Upper lobe of left lung (tissue), 6 donors: ENCODE measurements around the gene SPAG16. TPM values are rescaled to one million over a fixed set of nuclear protein-coding genes. Genes with fewer than 3 reads are reported as not detected.

Experiments used
- ATAC-seq, 2 donors: fragments of 200-7000 bp; cut with Tn5 transposase; one replicate each; pipeline ENCODE4 v1.9.1; 2022; ENCODE audit warnings: mild to moderate bottlenecking in 2 of 2, moderate library complexity in 2 of 2; ENCODE audit not compliant: low FRiP score in 2 of 2
- DNase-seq, 2 donors: peaks; one replicate each; pipeline ENCODE4 v3.0.0-alpha.2; 2019 to 2020
- H3K27ac ChIP-seq, 4 donors: fragments of 200-600 bp; sonication (generic); one replicate each; pipeline ENCODE4 v1.5.1; 2016 to 2019
- H3K27me3 ChIP-seq, 4 donors: fragments of 200-600 bp; sonication (generic); one replicate each; pipeline ENCODE4 v1.5.1; 2017 to 2019
- H3K36me3 ChIP-seq, 4 donors: fragments of 200-600 bp; sonication (generic); one replicate each; pipeline ENCODE4 v1.5.1; 2016 to 2019
- H3K4me1 ChIP-seq, 4 donors: fragments of 200-600 bp; sonication (generic); one replicate each; pipeline ENCODE4 v1.5.1; 2018 to 2019
- H3K4me3 ChIP-seq, 4 donors: fragments of 200-600 bp; sonication (generic); one replicate each; pipeline ENCODE4 v1.5.1; 2017 to 2019; ENCODE audit warnings: mild to moderate bottlenecking in 2 of 4, moderate library complexity in 1 of 4
- H3K9me3 ChIP-seq, 4 donors: fragments of 200-600 bp; sonication (generic); one replicate each; pipeline ENCODE4 v1.5.1; 2018 to 2019
- EP300 ChIP-seq, 4 donors: sonication (generic); formaldehyde crosslinking; IDR thresholded peaks; one replicate each; pipeline ENCODE4 v1.5.1; 2017; ENCODE audit warnings: antibody characterized with exemption in 4 of 4, control low read depth in 2 of 4
- POLR2A ChIP-seq, 4 donors: fragments of 450-650 bp; IDR thresholded peaks; one replicate each; pipeline ENCODE4 v1.5.1; 2016 to 2017; ENCODE audit warnings: antibody characterized with exemption in 4 of 4, mild to moderate bottlenecking in 2 of 4
- POLR2AphosphoS5 ChIP-seq, 2 donors: sonication (generic); formaldehyde crosslinking; IDR thresholded peaks; one replicate each; pipeline ENCODE4 v1.5.1; 2017; ENCODE audit warnings: antibody characterized with exemption in 2 of 2
- WGBS, 2 donors: methylation state at CpG; one replicate each; pipeline ENCODE4 v1.1.5; 2017 to 2018; 5-methylcytosine and 5-hydroxymethylcytosine counted together
- total RNA-seq, 6 donors: library from RNA; depleted of rRNA in 4 of 6; stranded (reverse); fragments of >200 nt in 4 of 6; gene quantifications; one replicate each; pipeline versions ENCODE4 v1.1.0 to v1.2.1, GENCODE V29; 2016 to 2021
- TF ChIP-seq, protein P1 (sequence below), 6 experiments: fragments of 450-650 bp in 4 of 6; fragments of 200-600 bp in 2 of 6; sonication (generic) in 2 of 6; IDR thresholded peaks; one replicate each; pipeline ENCODE4 v1.5.1; 2016 to 2019; ENCODE audit warnings: antibody characterized with exemption in 6 of 6
- donor health status: DM: no; HTN: no; CAD: no; lungs with moderate emphysema.
- donor health status: DM: no; HTN: yes; CAD: no; lungs with severe emphysema.

The SPAG16 gene
- total RNA-seq, 6 donors from 2014 or later: 9.7 to 65.0 (median 12.9) TPM

DNA sequence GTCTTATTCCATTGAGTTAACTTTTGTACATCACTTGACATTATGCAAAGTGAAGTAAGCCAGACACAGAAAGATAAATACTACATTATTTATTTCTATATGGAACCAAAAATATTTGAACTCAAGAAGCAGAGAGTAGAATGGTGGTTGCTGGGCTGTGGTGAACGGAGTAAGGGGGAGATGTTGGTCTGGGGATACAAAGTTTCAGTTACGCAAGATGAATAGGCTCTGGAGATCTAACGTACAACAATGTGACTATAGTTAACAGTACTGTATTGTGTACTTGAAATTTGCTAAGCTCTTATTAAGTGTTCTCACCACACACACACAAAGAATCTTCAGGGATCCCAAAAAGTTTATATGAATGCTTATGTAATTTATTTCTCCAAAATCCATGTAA is 1001.7 kb downstream of the SPAG16 start:
- Histone ChIP-seq H3K36me3 (no peaks in the 10 kb centered on the region), H3K9me3 (no peaks in the 10 kb centered on the region), H3K4me3 (no peak overlapping the region), H3K27ac (no peak overlapping the region), H3K4me1 (no peaks in the 10 kb centered on the region), H3K27me3 (no peaks in the 10 kb centered on the region)
- no peak for ATAC-seq
- TF ChIP-seq EP300 (IDR thresholded peaks at IDR 0.05) (no peak), POLR2AphosphoS5 (IDR thresholded peaks at IDR 0.05) (no peak), POLR2A (IDR thresholded peaks at IDR 0.05) (no peak)
- TF ChIP-seq, protein P1, sequence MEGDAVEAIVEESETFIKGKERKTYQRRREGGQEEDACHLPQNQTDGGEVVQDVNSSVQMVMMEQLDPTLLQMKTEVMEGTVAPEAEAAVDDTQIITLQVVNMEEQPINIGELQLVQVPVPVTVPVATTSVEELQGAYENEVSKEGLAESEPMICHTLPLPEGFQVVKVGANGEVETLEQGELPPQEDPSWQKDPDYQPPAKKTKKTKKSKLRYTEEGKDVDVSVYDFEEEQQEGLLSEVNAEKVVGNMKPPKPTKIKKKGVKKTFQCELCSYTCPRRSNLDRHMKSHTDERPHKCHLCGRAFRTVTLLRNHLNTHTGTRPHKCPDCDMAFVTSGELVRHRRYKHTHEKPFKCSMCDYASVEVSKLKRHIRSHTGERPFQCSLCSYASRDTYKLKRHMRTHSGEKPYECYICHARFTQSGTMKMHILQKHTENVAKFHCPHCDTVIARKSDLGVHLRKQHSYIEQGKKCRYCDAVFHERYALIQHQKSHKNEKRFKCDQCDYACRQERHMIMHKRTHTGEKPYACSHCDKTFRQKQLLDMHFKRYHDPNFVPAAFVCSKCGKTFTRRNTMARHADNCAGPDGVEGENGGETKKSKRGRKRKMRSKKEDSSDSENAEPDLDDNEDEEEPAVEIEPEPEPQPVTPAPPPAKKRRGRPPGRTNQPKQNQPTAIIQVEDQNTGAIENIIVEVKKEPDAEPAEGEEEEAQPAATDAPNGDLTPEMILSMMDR (IDR thresholded peaks at IDR 0.05): no peak
- WGBS, 2 donors: 50 to 51% methylated on average over 3 of the region's 3 CpGs
- DNase-seq: no peak

DNA sequence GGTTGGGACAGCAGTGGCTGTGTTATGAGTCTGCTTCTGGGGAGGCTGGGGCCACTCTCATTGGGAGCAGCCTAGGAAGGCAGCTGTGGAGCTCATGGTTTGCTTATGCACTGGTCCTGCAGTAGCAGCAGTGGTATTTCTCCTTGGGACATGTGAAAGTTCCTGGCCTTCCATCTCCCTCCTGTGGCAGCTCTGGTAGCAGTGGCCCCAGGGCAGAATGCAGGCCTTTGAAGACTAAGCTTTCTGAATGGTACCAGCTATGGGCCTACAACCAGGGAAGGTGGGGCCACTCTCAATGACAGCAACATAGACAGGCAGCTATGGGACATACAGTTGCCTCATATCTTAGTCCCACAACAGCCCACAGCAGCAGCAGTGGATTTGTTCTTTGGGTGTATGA is 1009.3 kb downstream of the SPAG16 start:
- H3K36me3 ChIP-seq: no peaks in the 10 kb centered on the region
- TF ChIP-seq EP300 (IDR thresholded peaks at IDR 0.05): no peak
- no peak for TF ChIP-seq POLR2AphosphoS5 (IDR thresholded peaks at IDR 0.05)

DNA sequence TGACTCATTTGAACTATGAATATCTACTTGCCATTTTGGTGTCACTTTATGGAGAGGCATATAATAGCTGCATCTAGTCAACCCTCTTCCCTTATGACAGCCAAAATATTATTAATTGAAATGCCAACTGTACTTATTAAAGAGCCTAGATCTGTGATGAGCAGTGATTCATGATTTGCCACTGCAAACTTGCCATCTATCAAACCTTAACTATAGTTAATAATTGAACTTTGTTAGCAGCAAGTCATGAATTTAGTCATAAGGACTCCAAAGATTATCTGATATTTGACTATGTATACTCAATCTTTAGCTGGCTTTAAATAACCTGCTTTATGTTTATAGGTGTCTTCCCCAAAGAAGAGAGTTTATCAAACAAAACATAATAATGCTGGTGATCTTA is 1010.2 kb downstream of the SPAG16 start:
- Histone ChIP-seq H3K4me3 (no peak overlapping the region), H3K4me1 (no peaks in the 10 kb centered on the region), H3K27me3 (no peaks in the 10 kb centered on the region), H3K9me3 (peaks cover 0 to 3% (median 0%) of the 10 kb centered on the region in 4 donors), H3K27ac (no peak overlapping the region), H3K36me3 (no peaks in the 10 kb centered on the region)
- TF ChIP-seq POLR2AphosphoS5 (IDR thresholded peaks at IDR 0.05): no peak
- TF ChIP-seq EP300 (IDR thresholded peaks at IDR 0.05): no peak
- TF ChIP-seq, protein P1 (IDR thresholded peaks at IDR 0.05): no peak
- TF ChIP-seq POLR2A (IDR thresholded peaks at IDR 0.05): no peak
- ATAC-seq (no peak), DNase-seq (no peak)

More for the DNA sequence above, 1009.3 kb downstream of the SPAG16 start:
- H3K27ac ChIP-seq: no peak overlapping the region
- peak in 1 of 2 donors; percentile 15 for ATAC-seq
- no peak overlapping the region for H3K4me3 ChIP-seq
- peaks cover 0 to 3% (median 0%) of the 10 kb centered on the region in 4 donors for H3K9me3 ChIP-seq
- no peaks in the 10 kb centered on the region for H3K4me1 ChIP-seq
- no peak for DNase-seq
- H3K27me3 ChIP-seq: no peaks in the 10 kb centered on the region

DNA sequence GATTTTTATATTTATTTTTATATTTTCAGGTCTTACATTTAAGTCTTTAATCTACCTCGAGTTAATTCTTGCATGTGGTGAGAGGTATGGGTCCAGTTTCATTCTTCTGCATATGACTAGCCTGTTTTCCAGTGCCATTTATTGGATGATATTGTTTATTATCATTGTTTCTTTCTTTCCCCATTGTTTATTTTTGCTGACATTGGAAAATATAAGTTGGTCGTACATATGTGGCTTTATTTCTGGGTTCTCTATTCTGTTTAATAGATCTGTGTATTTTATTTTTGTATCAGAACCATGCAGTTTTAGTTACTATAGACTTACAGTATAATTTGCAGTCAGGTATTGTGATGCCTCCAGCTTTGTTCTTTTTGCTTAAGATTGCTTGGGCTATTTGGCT is 1013.2 kb downstream of the SPAG16 start:
- no peak for DNase-seq
- WGBS, 2 donors: 62 to 73% methylated on average over 2 of the region's 2 CpGs
- no peaks in the 10 kb centered on the region for H3K27me3 ChIP-seq
- no peak overlapping the region for H3K4me3 ChIP-seq
- H3K4me1 ChIP-seq: no peaks in the 10 kb centered on the region
- no peak for TF ChIP-seq POLR2AphosphoS5 (IDR thresholded peaks at IDR 0.05)
- TF ChIP-seq EP300 (IDR thresholded peaks at IDR 0.05): no peak
- TF ChIP-seq, protein P1 (IDR thresholded peaks at IDR 0.05): no peak
- no peak for TF ChIP-seq POLR2A (IDR thresholded peaks at IDR 0.05)
- no peak for ATAC-seq
- peaks cover 0 to 3% (median 0%) of the 10 kb centered on the region in 4 donors for H3K9me3 ChIP-seq
- H3K36me3 ChIP-seq: no peaks in the 10 kb centered on the region
- no peak overlapping the region for H3K27ac ChIP-seq

DNA sequence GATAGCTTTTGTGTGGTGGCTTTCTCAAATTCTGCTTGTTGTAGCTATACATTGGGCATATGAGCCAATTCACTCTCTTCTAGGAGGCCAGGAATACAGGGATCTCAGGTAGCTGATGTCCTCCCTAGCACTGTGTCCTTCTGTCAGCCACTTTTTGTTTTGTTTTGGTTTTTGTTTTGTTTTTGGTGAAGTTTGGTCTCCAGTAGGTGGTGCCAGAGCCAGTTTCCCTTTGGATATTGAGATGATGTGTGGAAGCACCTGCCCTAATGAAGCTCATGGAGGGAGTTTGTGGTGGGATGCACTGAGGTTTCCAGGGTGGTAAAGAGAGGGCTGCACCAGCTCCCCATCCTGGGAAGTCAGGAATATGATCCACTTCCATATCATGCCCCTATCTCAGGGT is 1026.1 kb downstream of the SPAG16 start:
- H3K36me3 ChIP-seq: no peaks in the 10 kb centered on the region
- DNase-seq: no peak
- no peak overlapping the region for H3K4me3 ChIP-seq
- H3K4me1 ChIP-seq: no peaks in the 10 kb centered on the region
- H3K9me3 ChIP-seq: peaks cover 0 to 3% (median 0%) of the 10 kb centered on the region in 4 donors
- no peak overlapping the region for H3K27ac ChIP-seq
- no peaks in the 10 kb centered on the region for H3K27me3 ChIP-seq
- TF ChIP-seq, protein P1 (IDR thresholded peaks at IDR 0.05): no peak
- TF ChIP-seq POLR2A (IDR thresholded peaks at IDR 0.05) (no peak), POLR2AphosphoS5 (IDR thresholded peaks at IDR 0.05) (no peak), EP300 (IDR thresholded peaks at IDR 0.05) (no peak)
- ATAC-seq: no peak
